Neural crest cell (in vitro differentiated cells): Measurements from ENCODE around the gene VANGL2. TPM values are rescaled to one million over a fixed set of nuclear protein-coding genes. Genes with fewer than 3 reads are reported as not detected.

Source experiments
- DNase-seq: peaks from one replicate; pipeline ENCODE4 v3.0.0; 2021; ENCODE audit warnings: low read depth, mixed read lengths, low spot score
- H3K27ac Mint-ChIP-seq: one replicate; pipeline ENCODE4 v1.8.0; 2021; ENCODE audit warnings: mild to moderate bottlenecking, mixed read lengths; ENCODE audit not compliant: unreplicated experiment
- H3K27me3 Mint-ChIP-seq: 2 replicates; pipeline ENCODE4 v1.8.0; 2021; ENCODE audit warnings: low read depth, mild to moderate bottlenecking, mixed read lengths
- H3K36me3 Mint-ChIP-seq: 2 replicates; pipeline ENCODE4 v1.8.0; 2021; ENCODE audit warnings: low read depth, mild to moderate bottlenecking, mixed read lengths
- H3K4me1 Mint-ChIP-seq: 2 replicates; pipeline ENCODE4 v1.8.0; 2021; ENCODE audit warnings: mixed read lengths
- H3K4me3 Mint-ChIP-seq: one replicate; pipeline ENCODE4 v1.8.0; 2021; ENCODE audit warnings: mild to moderate bottlenecking, mixed read lengths
- H3K9me3 Mint-ChIP-seq: 2 replicates; pipeline ENCODE4 v1.8.0; 2021; ENCODE audit warnings: mixed read lengths
- total RNA-seq: library from RNA; stranded (reverse); gene quantifications from 2 replicates; pipeline ENCODE4 v1.2.1, GENCODE V29; 2021
- TF ChIP-seq, protein P1 (sequence below): fragments of 200-600 bp; sonication (generic); conservative IDR thresholded peaks from 2 replicates; pipeline ENCODE4 v1.5.0; 2021; ENCODE audit warnings: antibody characterized with exemption, mild to moderate bottlenecking

VANGL2 gene
- total RNA-seq, 1 donor from 2014 or later: 109 TPM

DNA sequence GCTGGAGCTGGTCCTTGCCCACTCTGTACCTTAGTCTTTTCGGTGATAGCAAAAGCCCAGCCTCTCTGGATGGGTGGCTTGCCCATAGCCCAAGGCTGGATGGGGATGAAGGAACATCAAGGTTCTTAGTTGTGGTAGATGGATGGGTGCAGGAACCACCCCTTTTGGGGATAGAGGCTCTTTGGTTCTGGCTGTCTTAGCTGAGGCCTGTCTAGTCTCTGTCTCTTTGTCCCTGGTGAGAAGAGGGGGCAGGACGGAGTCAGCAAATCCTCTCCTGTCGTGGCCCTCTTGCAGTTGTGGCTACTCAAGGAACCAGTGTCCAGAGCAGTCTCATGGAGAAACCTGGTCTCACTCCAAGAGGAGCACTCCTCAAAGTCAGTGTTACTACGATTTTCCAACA is 8.5 kb downstream of the VANGL2 start:
- TF ChIP-seq, protein P1, sequence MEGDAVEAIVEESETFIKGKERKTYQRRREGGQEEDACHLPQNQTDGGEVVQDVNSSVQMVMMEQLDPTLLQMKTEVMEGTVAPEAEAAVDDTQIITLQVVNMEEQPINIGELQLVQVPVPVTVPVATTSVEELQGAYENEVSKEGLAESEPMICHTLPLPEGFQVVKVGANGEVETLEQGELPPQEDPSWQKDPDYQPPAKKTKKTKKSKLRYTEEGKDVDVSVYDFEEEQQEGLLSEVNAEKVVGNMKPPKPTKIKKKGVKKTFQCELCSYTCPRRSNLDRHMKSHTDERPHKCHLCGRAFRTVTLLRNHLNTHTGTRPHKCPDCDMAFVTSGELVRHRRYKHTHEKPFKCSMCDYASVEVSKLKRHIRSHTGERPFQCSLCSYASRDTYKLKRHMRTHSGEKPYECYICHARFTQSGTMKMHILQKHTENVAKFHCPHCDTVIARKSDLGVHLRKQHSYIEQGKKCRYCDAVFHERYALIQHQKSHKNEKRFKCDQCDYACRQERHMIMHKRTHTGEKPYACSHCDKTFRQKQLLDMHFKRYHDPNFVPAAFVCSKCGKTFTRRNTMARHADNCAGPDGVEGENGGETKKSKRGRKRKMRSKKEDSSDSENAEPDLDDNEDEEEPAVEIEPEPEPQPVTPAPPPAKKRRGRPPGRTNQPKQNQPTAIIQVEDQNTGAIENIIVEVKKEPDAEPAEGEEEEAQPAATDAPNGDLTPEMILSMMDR: no peak
- no peaks in the 10 kb centered on the region for H3K9me3 Mint-ChIP-seq
- H3K36me3 Mint-ChIP-seq: peaks cover 8% of the 10 kb centered on the region
- peak overlapping the region; percentile 88 for H3K4me3 Mint-ChIP-seq
- peak overlapping the region; percentile 97 for H3K27ac Mint-ChIP-seq
- H3K27me3 Mint-ChIP-seq: no peaks in the 10 kb centered on the region
- H3K4me1 Mint-ChIP-seq: peaks cover 81% of the 10 kb centered on the region
- DNase-seq: no peak

DNA sequence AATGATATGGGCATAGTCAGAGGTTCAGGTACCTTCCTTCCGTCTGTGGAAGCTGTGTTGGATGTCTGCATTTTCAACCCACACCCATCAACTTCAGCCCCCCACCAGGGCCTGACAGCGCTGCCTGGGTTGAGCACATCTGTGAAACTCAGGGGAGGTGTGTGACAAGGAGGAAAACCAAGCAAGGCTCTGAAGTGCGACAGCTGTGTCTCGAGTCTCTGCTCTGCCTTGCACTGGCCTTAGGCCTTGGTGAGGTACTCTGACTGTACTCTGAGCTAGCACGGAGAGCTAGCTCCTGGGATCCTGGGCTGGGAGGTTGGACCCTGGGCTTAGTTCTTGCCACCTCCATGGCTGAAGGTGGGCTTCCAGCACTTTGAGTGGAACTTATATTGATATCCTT is 9.1 kb downstream of the VANGL2 start:
- peak overlapping the region; percentile 97 for H3K27ac Mint-ChIP-seq

DNA sequence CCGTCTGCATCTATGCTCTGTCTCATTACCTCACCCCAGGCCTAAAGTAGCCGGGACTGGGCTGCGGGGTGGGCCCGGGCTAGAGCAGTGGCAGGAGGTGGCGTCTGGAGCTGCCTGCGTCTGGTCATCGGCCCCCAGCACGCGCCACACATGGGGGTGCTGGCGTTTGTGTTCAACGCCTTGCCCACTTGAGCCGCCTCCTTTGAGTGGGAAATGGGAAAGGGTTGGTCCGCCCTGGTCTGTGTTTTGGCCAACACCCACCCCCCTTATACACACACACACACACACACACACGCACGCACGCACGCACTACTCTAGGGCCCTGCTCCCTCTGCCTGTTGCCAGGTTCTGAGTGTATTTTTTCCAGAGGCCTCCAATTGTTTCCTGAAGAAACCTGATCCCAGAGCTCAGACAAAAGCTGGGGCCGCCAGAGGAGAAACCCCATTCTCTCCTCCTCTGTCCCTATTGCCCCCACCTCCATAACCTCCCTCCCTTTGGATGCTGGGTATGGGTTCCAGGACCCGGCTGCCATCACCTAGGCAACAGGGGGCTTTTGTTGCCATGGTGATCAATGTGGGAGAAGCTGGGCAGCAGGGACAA is 10.1 kb downstream of the VANGL2 start:
- H3K36me3 Mint-ChIP-seq: peaks cover 6% of the 10 kb centered on the region
- DNase-seq: peak; percentile 68
- TF ChIP-seq, protein P1: no peak
- H3K27ac Mint-ChIP-seq: peak overlapping the region; percentile 98
- H3K4me1 Mint-ChIP-seq: peaks cover 77% of the 10 kb centered on the region
- peak overlapping the region; percentile 88 for H3K4me3 Mint-ChIP-seq
- no peaks in the 10 kb centered on the region for H3K9me3 Mint-ChIP-seq
- H3K27me3 Mint-ChIP-seq: no peaks in the 10 kb centered on the region

More for the DNA sequence above, 9.1 kb downstream of the VANGL2 start:
- Mint-ChIP-seq H3K4me1 (peaks cover 81% of the 10 kb centered on the region), H3K9me3 (no peaks in the 10 kb centered on the region), H3K27me3 (no peaks in the 10 kb centered on the region), H3K4me3 (peak overlapping the region; percentile 88), H3K36me3 (peaks cover 8% of the 10 kb centered on the region)
- TF ChIP-seq, protein P1: no peak
- DNase-seq: no peak

DNA sequence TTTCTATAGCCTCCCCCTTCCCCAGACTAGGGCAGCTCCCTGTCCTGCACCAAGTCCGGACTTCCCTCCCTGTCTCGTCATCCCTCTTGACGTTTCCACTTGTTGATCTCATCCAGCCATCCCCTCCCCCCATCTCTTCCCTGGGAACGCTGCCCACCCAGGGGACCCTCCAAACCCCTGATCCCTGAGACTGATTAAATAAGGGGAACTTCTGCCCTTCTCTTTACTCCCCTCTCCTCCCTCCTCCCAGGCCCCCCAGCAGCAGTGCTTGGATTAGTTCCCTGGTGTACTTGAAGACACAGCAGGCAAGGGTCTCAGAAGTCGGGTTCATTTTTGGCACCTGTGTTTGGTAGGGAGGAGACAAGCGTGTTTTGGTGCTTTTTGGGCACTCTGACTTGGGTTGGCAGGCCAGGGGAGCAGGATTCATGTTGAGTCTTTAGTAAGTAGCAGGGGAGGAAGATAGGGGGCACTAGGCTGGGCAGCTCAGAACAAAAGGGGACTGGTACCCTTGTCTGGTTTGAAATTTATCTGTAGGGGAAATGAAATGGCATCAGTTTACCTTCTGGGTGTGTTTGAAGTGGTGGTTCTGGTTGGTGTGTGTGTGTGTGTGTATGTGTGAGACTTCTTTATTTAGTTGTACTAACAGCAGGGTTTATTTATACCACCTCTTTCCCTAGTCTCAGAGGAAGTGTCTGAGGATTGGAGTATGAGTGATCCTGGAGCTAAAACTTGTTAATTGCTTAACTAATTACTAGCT is 11.1 kb downstream of the VANGL2 start:
- peak overlapping the region; percentile 98 for H3K27ac Mint-ChIP-seq
- H3K4me1 Mint-ChIP-seq: peaks cover 70% of the 10 kb centered on the region
- H3K9me3 Mint-ChIP-seq: no peaks in the 10 kb centered on the region
- no peaks in the 10 kb centered on the region for H3K27me3 Mint-ChIP-seq
- DNase-seq: no peak
- H3K36me3 Mint-ChIP-seq: peaks cover 4% of the 10 kb centered on the region
- TF ChIP-seq, protein P1: no peak
- peak overlapping the region; percentile 88 for H3K4me3 Mint-ChIP-seq

DNA sequence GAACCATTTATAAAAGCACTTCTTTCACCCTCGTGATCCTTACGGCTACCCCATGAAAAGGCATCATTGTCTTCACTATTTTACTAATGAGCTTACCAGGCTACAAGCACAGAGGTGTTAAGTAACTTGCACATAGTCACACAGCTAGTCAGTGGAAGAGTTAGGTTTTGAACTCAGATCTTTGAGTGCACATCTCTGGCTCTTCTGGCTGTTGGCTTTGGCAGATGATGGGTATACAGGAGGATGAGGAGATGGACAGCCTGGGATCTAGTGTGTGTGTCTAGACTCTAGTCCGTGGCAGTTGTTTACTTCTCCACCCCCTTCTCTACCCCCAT is 11.6 kb downstream of the VANGL2 start:
- DNase-seq: no peak
- H3K27ac Mint-ChIP-seq: no peak overlapping the region
- peaks cover 67% of the 10 kb centered on the region for H3K4me1 Mint-ChIP-seq
- H3K9me3 Mint-ChIP-seq: no peaks in the 10 kb centered on the region
- peaks cover 5% of the 10 kb centered on the region for H3K36me3 Mint-ChIP-seq
- TF ChIP-seq, protein P1: no peak
- H3K27me3 Mint-ChIP-seq: no peaks in the 10 kb centered on the region
- H3K4me3 Mint-ChIP-seq: no peak overlapping the region
